ENCODE measurements around the gene DYNLT2B.

DNA sequence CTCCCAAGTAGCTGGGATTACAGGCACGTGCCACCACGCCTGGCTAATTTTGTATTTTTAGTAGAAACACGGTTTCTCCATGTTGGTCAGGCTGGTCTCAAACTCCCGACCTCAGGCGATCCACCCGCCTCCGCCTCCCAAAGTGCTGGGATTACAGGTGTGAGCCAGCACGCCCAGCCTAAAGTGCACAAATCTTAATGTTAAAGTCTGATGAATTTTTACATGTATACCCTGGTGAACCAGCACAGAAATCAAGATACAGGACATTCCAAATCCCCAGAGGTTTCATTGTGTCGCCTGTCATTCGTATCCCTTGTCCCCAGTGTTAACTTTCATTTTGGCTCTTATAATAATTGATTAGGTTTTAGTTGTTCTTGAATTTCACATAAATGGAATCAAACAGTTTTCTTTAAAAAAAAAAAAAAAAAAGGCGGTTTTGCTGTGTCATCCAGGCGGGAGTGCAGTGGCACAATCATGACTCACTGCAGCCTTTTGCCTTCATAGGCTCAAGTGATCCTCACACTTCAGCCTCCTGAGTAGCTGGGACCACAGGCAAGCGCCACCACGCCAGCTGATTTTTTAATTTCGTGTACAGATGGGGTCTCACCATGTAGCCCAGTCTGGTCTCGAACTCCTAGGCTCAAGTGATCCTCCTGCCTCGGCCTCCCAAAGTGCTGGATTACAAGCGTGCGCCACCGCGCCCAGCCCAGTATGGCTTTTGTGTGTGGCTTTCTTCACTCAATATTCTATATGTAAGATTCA is 21.6 kb upstream of the DYNLT2B start:
- TF ChIP-seq EZH2 (IDR thresholded peaks at IDR 0.05; ENCODE audit: borderline replicate concordance, low read depth, low read length, severe bottlenecking), result no peak
- TF ChIP-seq, protein P1, sequence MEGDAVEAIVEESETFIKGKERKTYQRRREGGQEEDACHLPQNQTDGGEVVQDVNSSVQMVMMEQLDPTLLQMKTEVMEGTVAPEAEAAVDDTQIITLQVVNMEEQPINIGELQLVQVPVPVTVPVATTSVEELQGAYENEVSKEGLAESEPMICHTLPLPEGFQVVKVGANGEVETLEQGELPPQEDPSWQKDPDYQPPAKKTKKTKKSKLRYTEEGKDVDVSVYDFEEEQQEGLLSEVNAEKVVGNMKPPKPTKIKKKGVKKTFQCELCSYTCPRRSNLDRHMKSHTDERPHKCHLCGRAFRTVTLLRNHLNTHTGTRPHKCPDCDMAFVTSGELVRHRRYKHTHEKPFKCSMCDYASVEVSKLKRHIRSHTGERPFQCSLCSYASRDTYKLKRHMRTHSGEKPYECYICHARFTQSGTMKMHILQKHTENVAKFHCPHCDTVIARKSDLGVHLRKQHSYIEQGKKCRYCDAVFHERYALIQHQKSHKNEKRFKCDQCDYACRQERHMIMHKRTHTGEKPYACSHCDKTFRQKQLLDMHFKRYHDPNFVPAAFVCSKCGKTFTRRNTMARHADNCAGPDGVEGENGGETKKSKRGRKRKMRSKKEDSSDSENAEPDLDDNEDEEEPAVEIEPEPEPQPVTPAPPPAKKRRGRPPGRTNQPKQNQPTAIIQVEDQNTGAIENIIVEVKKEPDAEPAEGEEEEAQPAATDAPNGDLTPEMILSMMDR (IDR thresholded peaks at IDR 0.05; ENCODE audit: extremely low read depth in 1 of 2, insufficient read depth in 1 of 2, low read depth in 1 of 2, low read length in 2 of 2), result no peak
- TF ChIP-seq POLR2AphosphoS5 (IDR thresholded peaks at IDR 0.05; ENCODE audit: insufficient read depth, low read depth, low read length), result no peak
- no peak for TF ChIP-seq POLR2A (IDR thresholded peaks at IDR 0.05; ENCODE audit: low read depth, low read length)
- no peak for TF ChIP-seq FOS (IDR thresholded peaks at IDR 0.05; ENCODE audit: borderline replicate concordance, insufficient read depth, low read length)
- no peak for TF ChIP-seq JUN (IDR thresholded peaks at IDR 0.05; ENCODE audit: borderline replicate concordance, insufficient read depth, insufficient read length, low read depth)
- TF ChIP-seq MYC (IDR thresholded peaks at IDR 0.05; ENCODE audit: low read depth, low read length), result no peak
